ENCODE data around the gene MAGEF1.
"Not testable (repeated sequence)": the region's sequence is repeated elsewhere in the genome, so short reads cannot be mapped to it uniquely, and the experiment has no call there.

The MAGEF1 gene

DNA sequence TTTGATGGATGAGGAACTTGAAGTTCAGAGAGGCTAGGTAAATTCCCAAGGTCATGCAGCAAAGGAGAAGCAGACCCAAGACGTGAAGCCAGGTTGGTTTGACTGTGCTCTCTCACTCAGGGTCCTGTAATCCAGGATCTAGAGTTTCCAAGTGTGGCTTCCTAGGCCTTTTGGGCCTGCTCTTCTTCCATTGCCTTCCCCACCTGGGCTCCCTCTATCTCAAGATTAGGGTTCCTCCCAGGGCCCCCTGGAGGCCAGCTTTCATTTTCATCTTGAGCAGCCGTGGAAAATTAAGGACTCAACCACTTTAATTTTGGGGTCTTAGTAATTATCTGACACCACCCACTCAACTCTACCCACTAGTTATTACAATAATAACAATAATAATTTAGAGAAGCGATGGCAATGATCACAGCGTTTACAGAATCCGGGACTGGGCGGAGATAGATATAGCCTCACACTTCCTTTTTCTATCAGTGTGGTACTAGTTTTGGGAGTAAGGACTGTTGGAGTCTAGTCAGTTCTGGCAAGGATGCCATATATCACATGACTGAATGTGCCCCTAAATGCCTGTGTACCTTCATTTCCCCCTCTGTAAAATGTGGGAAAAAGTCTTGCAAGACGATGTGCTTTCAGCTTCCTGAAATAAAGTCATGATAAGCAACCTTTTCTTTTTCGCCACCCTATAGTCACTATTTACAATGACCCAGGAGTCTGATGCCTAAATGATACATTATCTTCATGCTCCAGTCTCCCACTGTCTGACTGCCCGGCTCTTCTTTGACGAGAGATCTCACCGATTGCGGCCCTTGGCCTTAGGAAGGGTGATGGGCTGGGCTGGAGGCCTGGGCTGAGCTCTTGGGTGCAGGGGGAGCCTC is 30.2 kb upstream of the MAGEF1 start:
- DNase-seq: no peak

DNA sequence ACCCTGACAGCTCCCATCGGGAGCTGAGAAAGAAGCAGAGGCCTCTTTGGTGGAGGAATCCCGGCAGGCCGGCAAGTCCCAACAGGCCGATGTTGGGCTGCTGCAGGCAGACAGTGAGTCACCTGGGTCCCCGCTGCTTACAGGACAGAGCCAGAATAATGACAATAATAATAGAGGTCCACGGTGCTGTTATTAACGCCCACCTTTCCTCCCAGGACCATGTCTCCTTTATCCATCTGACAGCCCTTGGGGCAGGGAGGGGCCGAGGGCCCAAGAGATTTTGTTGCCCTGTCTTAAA is 29.3 kb upstream of the MAGEF1 start:
- no peak for DNase-seq

DNA sequence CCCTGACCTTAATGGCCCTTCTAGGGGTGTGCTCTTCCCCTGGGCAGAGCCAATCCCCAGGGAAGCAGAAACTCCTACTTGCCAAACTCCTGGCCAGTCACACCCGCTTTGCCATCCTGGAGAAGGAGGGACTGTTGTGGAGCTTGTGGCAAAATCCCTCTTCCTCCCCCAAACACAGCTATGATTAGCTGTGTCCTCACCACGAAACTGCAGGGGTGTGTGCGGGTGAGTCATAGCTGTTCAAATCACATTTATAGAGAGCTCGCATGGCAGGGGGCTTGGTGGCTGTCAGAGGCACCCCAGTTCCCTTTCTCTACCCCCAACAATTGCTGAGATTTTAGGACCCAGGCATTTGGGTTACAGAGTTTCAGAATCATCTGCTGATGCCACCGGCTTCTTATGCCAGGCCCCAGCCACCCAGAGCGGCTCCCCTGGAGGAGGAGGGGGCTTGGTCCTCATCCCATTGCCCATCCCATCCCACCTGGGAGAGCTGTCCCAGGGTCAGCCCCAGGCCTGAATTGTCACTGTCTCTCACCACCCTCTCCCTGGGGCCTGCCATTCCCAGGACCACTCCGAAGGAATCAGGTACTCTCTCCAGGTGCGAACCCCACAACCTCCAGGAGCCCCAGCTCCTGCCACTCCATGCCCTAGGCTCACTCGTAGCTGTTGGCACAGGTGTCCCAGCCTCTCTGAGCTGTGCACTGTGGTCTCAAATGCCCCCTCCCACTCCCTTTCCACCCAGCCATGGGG is 28.8 kb upstream of the MAGEF1 start:
- DNase-seq: no peak

DNA sequence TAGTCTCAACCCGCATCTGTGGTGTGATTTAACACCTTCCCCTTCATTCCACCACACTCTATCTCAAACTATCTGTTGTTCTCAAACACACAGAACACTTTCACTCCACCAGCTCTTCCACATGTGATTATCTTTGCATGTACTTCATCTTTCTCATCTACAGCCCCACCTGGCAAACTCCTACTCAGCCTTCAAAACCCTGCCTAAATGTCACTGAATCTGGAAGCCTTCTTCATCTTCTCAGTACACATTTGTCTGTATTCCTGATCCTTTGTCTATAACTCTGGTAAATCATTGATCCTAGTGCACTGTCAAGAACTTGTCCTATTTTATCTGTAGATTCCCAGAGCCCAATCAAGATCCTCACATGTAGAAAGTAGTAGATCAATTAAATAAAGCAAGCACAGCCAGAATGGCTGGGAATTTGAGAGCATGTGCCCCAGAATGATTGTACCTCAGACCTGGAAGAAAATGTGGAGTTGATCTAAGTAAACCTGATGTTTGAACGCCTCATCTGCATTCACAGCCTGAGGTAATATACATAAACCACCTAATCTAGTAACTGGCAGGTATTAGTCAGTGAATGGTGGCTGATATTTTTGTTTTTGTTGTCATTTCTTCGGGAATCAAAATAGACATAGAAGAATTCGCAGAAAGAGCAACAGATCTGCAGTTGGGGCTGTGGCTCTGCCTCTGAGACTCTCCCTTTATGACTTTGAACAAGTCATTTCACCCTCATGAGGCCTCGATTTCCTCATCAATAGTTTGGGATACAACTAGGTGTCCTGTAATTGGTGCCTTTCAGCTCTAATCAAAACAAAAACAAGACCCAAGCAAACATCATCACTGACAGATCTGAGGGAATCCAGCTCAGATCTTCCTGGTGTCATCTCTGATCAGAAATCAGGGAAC is 28.0 kb upstream of the MAGEF1 start:
- no peak for DNase-seq

DNA sequence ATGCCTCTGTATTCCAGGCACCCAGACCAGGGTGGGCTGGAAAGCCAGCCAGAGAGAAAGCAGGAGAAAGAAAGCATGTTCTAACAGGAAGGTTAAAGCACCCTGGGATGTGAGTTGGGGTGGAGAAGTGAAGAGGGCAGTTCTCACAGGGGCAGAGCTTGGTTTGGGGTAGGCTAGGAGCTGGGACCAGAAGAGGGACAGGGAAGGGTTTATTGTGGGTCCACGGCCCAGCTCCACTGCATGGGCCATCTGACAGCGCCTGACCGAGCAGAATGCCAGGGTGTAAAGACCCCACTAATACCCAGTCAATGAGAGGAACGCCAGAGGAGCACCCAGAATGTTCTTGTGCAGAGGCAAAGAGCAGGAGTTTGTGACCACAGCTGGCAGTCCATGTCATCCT is 27.1 kb upstream of the MAGEF1 start:
- no peak for DNase-seq

DNA sequence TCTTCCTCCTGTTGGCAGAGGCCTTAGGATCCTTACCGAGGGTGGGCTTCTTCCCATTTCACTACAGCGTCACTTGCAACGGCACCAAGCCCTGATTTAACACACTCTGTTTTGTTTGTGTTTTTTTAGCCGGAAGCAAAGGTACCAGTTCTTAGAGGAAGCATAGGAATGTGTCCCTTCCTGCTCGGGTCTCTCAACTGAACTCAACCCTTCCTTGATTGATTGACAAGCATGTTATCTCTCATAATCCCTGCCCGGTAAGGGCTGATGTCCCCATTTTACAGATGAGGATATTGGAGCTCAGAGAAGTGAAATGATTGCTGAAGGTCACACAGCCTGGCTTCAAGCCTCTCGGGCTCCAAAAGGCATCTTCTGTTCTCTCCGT is 26.6 kb upstream of the MAGEF1 start:
- no peak for DNase-seq

DNA sequence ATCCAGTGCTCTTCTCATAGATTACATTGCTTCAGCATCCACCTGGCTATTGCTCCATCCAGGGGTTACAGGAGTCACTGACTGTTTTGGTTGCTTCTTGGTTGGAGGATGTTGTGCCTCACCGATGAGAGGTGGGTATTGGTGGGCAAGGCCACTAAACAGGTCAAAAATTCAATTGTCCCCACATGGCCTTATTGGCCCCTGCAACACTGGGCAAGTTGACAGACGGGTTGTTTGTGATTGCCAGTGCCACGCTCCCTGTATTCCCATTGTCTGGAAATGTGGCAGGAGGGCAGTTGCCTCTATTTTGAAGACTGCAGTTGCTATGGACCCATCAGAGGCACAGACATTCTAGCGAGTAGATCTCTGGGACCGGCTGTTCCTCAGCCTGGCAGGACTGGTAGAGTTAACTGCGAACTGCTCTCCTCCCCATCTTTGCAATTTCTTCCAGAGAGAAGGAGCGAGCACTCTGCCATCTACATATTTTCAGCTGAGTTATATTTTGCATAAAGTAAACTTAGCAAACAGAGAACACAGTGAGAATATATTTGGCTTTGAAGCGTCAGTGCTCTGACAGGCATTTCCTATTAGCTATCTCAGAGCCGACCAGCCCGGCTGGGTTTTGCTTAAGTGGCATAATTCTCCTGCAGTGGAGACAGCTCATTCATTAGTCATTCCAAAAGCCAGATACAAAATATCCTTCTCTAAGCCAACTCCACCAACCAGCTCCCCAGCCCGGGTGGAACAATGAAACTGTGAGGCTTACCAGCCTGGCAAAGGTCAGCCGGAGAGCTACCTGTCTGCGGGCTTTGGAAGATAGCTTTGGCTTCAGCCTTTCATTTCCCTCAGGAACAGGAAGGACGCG is 26.0 kb upstream of the MAGEF1 start:
- no peak for DNase-seq

DNA sequence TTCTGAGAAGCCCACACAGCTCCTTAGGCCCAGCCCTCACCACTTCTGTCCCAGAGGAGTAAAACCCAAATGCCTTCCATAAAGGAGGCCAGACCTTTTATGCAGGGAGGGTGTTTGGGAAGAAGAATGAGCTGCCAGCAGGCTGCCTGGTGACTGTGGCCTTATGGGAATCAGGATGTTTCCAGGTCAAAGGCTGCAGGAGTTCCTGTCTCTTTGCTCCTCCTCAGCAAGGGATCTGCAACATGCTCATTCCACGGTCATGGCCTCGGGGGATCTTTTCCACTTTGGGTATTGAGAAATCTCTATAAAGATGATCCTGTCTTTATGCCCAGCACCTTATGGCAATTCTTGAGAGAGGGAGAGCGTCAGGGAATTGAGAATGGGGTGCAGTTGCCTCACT is 25.2 kb upstream of the MAGEF1 start:
- DNase-seq: no peak

DNA sequence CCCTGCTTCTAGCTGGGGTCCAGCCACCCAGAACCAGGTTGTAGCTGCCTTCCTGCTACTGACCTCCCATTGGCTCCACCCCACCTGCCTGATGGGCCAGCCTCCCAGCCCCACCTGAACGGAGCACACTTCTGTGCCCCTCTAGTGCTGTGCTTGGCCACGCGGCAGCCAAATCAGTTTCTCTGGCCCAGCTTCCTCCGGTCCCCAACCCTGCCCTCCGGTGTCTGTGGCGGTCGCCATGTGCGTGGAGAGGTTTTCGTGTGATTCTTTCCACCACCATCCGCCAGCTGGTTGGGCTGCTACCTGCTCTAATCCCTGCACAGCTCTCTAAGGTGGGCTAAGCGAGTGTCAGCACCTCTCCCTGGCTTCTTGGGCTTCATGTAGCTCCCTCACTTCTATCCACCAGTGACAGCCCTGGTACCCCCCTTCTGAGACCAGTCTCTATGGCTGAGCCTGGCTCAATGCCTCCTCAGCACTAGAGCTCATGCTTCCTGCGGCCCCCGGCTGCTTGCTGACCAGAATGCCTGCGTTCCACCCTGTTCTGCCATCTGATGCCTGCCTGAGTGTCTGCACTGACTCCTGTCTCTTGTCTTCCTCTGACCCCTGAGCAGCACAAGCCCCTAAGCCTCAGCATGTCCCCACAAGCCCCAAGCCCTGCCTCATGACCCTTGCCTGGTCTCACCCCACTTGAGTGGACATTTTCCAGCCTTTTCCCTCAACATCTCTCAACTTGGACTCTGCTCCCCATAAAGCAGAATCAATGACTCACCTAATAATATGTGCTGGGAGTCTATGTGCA is 23.2 kb upstream of the MAGEF1 start:
- DNase-seq: no peak

DNA sequence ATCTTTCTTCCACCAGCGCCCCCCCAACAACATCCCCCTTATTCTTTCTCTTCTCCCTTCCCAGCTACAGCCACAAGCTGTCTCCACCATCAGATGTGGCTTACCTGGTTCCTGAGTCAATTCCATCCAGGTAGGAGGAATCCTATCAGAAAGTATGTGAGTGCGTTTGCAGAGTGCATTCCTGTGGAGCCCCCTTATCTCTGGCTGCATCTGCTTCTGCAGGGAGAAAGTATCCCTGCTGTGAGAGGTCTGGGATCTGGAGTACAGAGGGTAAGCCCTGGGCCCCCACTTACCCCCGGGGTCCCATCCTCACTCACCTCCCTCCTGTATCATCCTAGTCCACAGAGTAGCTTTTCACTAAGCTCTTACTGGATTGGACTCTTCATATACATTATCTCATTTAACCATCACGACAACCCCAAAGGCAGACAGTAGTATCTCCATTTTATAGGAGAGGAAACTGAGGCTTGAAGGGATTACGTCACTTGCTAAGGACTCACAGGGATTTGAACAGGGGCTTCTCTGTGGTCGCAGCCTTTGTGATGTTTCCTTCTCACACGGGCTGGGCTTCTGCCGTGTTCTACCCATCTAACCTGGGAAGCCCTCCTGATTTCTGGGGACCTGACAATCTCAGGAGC is 22.2 kb upstream of the MAGEF1 start:
- no peak for DNase-seq

DNA sequence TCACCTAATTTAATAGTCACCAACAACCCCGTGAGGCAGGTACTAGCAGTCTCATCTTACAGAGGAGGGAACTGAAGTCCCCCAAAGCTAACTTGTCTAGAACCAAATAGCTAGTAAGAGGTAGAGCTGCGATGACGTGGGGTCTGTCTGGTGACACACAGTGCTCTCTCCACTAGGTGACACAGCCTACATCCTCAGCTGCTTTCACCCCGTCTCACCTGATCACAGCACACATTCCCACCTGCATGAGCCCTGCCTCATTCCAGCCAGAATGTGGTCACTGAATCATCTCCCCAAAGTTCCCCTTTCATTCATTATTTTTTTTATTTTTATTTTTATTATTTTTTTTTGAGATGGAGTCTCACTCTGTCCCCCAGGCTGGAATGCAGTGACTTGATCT is 21.3 kb upstream of the MAGEF1 start:
- DNase-seq: no peak

DNA sequence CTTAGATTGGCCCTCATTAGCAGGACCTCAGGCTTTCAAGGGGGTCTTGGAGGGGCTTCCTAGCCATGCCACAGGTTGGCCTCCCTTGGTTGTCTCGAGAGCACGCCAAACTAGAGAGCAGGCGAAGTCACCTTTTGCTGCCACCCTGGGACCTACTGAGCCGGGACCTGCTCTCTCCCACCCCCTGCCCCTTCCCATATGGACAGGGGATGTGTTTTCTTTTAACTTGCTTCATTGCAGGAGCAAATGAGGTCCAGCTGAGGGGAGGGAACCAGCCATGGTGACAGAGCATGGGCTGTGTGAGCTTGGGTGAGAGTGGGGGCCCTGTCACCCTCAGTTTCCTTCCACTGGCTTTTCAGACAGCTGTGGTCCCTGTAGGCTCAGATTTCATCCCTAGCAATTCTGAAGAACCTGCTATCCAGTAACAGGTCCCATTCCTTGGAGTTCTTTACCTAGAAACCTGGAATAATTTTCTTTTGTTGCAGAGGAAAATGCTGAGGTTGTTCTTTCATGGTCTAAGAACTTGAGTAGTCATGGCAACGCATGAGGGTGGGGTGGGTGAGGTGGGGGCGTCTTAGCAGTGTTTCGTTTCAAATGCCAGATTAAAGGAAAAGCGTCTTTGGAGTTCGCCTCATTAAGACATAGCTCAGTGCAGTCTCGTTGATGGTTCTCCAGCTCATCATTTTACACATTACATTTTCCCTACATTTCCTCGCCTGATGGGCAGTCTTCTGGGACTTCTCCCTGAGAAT is 20.1 kb upstream of the MAGEF1 start:
- DNase-seq: no peak

DNA sequence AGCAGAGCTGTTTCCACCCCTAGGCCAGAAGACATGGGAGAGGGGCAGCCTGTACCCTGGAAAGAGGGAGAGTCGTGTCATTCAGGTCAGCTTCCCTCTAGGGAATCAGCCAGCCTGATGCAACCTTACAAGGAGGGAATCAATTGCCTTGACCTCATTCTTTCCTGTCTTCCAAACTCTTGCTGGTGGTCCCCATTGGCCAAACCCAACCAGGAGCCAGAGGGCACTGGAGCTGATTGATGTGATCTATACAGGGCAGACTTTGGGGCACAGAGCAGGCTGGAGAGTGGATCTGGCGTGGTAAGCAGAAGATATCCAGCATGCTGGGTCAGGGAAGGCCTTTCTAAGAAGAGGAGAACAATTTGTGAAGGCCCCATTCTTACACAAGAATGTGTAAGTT is 19.1 kb upstream of the MAGEF1 start:
- no peak for DNase-seq

DNA sequence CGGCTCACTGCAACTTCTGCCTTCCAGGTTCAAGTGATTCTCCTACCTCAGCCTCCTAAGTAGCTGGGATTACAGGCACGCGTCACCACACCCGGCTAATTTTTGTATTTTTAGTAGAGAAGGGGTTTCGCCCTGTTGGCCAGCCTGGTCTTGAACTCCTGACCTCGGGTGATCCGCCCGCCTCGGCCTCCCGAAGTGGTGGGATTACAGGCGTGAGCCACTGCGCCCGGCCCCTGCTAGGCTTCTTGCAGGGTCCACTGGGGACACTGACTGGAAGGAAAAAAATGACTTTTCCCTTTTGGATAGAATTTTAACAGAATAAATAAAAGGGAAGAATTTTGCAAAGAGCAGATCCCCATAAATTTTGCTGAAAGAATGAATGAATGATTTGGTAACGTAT is 17.3 kb upstream of the MAGEF1 start:
- not testable (repeated sequence) for DNase-seq

DNA sequence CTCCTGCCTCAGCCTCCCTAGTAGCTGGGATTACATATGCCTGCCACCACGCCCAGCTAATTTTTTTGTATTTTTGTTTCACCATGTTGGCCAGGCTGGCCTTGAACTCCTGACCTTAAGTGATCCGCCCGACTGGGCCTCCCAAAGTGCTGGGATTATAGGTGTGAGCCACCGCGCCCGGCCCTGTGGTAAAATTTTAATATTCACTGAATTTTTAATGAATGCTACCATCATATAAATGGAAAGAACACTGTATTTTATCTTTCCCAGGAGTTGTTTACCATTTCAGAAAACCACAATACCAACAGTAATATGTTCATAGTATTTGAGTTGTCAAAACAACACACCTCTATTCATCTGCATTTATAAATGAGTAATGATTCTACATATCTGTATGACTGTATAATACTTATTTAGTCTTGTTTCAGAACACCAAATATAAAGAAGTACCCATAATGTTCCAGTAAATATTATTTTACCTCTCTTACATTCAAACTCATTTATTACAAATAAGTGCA is 16.2 kb upstream of the MAGEF1 start:
- DNase-seq: no peak

DNA sequence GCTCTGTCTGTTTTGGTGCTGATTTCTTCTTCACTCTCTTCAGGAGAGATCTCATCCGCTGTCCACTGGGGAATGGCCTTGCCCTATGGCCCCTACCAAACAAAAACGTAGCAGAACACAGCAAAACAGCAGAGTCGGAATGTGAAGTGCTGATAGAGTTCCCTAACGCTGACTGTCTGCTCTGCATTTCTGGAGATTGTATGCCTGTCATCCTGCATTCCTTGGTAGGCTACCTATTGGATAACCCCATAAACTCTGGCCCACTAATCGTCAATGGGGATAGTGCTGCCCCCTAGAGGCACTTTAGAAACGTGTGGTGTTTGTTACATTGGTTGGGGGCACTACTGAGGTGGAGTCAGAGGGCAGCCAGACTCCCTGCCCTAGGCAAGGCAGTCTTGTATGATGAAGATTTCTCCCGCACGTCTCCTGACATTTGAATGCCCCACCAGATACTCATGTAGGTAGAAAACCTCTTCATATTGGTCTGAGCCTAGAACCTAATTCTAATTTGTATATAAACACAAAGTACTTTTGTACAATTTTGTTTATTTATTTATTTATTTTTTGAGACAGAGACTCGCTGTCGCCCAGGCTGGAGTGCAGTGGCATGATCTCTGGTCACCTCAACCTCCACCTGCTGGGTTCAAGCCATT is 15.6 kb upstream of the MAGEF1 start:
- DNase-seq: peak; percentile 18

DNA sequence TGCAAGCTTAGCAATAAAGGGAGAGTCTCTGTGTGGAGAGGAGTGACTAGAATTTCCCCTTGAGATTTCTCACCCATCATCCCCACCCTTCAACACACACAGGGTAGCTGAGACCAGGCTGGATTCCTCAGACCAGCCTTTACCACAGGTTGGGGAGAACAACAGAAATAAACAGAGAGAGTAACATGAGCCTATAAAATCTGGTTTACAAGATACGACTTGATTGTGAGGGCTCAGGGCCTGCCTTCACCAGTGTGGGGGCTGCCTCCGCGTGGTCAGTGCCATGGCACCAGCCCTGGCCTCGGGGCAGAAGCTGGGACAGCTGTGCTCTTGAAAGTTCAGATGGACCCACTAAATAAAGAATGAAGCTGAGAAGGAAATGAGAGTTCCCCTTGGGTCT is 14.6 kb upstream of the MAGEF1 start:
- no peak for DNase-seq

DNA sequence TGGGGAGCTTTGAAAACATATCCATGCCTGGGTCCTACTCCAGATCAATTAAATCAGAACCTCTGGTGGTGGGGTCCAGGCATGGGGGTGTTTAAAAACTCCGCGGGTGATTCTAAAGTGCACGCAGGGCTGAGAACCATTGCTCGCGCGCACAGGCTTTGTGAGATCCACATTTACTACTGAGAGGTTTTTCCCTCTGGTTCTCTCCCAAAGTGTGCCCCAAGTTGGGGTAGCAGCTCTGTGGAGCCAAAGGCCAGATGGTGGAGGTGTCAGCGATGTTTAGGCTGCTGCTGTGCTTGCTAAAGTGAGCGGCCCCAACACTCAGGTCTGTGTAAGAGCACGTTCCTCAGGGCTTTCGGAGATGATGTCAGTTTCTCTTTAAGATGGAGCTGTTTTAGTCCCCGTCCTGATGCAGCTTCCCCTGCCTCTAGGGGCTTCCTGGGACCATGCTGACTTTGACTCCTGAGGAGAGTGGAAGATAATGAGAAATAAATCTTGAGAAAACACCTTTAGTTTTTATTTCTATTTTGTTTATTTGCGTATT is 13.4 kb upstream of the MAGEF1 start:
- DNase-seq: no peak

DNA sequence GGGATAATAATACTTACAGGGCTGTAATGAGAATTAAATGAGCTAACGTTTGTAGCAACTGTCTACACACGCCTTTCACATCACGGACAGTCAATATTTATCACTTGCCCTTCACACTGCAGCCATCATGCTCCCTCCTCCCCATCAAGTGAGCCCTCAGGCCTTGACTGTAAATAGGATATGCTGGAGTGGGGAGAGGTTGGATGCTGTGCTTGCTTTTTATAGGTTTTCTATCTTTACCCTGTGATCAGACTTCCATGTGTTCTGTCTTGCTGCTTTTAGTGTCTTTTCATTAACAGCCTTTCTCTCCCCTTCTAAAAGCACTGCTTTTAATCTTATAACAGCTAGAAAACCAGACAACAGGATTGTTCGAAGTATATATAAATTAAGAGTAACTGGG is 12.8 kb upstream of the MAGEF1 start:
- no peak for DNase-seq
